CD4-positive, alpha-beta T cell (primary cell): ENCODE results near the gene IRAG1. TPM values are rescaled to one million over a fixed set of nuclear protein-coding genes. Genes with fewer than 3 reads are reported as not detected.

ENCODE experiments used
- ATAC-seq: fragments of 200-7000 bp; cut with Tn5 transposase; one replicate; pipeline ENCODE4 v1.10.0; 2022; ENCODE audit warnings: mild to moderate bottlenecking; ENCODE audit not compliant: poor library complexity
- CTCF ChIA-PET: fragments of 350-600 bp; sonication (Branson Sonifier 250); formaldehyde crosslinking; loops from one replicate; lab custom pipeline; 2021; ENCODE audit warnings: antibody characterized with exemption, inconsistent platforms; lab: Charles Lee
- POLR2A ChIA-PET: fragments of 350-600 bp; sonication (Branson Sonifier 250); formaldehyde crosslinking; loops from one replicate; lab custom pipeline; 2021; ENCODE audit warnings: antibody characterized with exemption, inconsistent platforms; lab: Charles Lee
- DNase-seq, 14 experiments: peaks; one replicate each; pipeline ENCODE4 v3.0.0-alpha.2; 2013 to 2020; ENCODE audit warnings: mixed read lengths in 2 of 14
- H3K27ac ChIP-seq, 2 donors: one replicate each; pipeline versions ENCODE4 v1.5.1 to v1.7.0; 2013; ENCODE audit warnings: low read length in 2 of 2, low read depth in 1 of 2, mild to moderate bottlenecking in 1 of 2
- H3K27me3 ChIP-seq, 2 experiments: 1 replicate in 1 of 2; 2 replicates in 1 of 2; pipeline versions ENCODE4 v1.6.1 to v1.7.0; 2013; ENCODE audit warnings: low read length in 2 of 2, control low read depth in 1 of 2, mild to moderate bottlenecking in 1 of 2, moderate library complexity in 1 of 2; ENCODE audit not compliant: insufficient read depth in 2 of 2, control insufficient read depth in 1 of 2
- H3K36me3 ChIP-seq: one replicate; pipeline ENCODE4 v1.6.1; 2013; ENCODE audit warnings: low read length, control low read depth; ENCODE audit not compliant: insufficient read depth
- H3K4me1 ChIP-seq: one replicate; pipeline ENCODE4 v1.6.1; 2013; ENCODE audit warnings: low read length, control low read depth; ENCODE audit not compliant: insufficient read depth
- H3K4me3 ChIP-seq: one replicate; pipeline ENCODE4 v1.5.1; 2013; ENCODE audit warnings: mild to moderate bottlenecking, low read length, moderate library complexity
- H3K9me3 ChIP-seq, 2 experiments: 1 replicate in 1 of 2; 2 replicates in 1 of 2; pipeline versions ENCODE4 v1.6.1 to v1.7.0; 2013; ENCODE audit warnings: low read length in 2 of 2, mild to moderate bottlenecking in 2 of 2, control low read depth in 1 of 2, moderate library complexity in 1 of 2; ENCODE audit not compliant: control insufficient read depth in 1 of 2, insufficient read depth in 1 of 2
- H3K27ac Mint-ChIP-seq: one replicate; pipeline ENCODE4 v1.8.0; 2020; ENCODE audit warnings: mixed read lengths
- H3K27me3 Mint-ChIP-seq: one replicate; pipeline ENCODE4 v1.8.0; 2021; ENCODE audit warnings: mixed read lengths
- H3K36me3 Mint-ChIP-seq: one replicate; pipeline ENCODE4 v1.8.0; 2021; ENCODE audit warnings: low read depth, mixed read lengths
- H3K4me1 Mint-ChIP-seq: one replicate; pipeline ENCODE4 v1.8.0; 2021; ENCODE audit warnings: low read depth, mixed read lengths
- H3K4me3 Mint-ChIP-seq: one replicate; pipeline ENCODE4 v1.8.0; 2020; ENCODE audit warnings: mild to moderate bottlenecking, mixed read lengths
- H3K9me3 Mint-ChIP-seq: one replicate; pipeline ENCODE4 v1.8.0; 2020; ENCODE audit warnings: mixed read lengths
- CTCF ChIP-seq: fragments of 200-600 bp; IDR thresholded peaks from one replicate; pipeline ENCODE4 v1.8.0; 2022; ENCODE audit warnings: antibody characterized with exemption, mild to moderate bottlenecking
- intact Hi-C, 2 experiments: fragments of 100-400 bp; cut with DNase I in 1 of 2; cut with micrococcal nuclease in 1 of 2; formaldehyde crosslinking; loops; one replicate each; pipeline versions ENCODE4 v1.15.1 to v1.9.0; 2023 to 2025; cut with DNase I, micrococcal nuclease
- total RNA-seq, 174 experiments: library from RNA in 2 of 174; stranded (reverse) in 2 of 174; gene quantifications; one replicate each; pipeline ENCODE4 v1.2.3 and lab custom pipeline; 2021 to 2026

IRAG1 gene
- total RNA-seq, 2 experiments from 2014 or later, result not detected

DNA sequence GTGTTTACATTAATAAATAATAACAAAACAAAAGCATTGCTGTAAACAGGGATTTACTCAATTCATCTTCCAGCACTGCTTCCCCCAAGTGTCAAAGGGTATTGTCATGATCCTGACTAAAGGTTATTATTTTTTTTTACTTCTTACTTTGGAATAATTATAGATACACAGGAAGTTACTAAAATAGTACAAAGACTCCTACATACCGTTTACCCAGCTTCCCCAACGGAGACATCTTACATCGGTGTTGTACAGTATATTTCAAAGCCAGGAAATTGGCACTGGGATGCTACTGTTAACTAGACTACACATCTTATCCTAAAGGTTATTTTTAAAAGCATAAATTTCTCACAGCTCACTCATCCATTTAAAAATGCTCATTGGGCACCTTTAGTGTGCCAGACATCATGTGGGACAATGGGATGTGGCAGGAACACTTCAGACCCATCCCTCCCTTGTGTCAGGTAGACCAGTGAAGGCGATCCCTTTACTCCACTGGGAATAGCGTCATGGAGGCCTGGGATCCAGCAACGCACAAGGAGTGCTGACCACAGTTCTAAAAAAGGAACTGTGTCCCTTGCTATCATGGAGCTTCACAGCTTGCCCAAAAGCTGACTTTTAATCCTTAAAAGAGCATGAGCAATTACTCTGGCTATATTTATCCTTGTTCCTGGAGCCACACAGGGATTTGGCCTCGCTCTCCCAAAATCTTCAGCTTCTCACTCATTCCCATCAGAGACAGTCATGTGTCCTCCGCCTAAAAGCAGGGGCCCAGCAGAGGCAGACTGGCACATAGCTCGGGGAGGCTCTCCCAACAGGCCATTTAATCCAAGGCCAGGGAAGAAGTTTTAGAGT is 3.1 kb upstream of the IRAG1 start:
- Histone ChIP-seq H3K4me3 (no peak overlapping the region), H3K27me3 (no peaks in the 10 kb centered on the region), H3K4me1 (no peaks in the 10 kb centered on the region), H3K27ac (no peak overlapping the region), H3K36me3 (no peaks in the 10 kb centered on the region), H3K9me3 (peaks cover 0 to 5% of the 10 kb centered on the region in 2 experiments)
- Mint-ChIP-seq H3K4me3 (no peak overlapping the region), H3K4me1 (no peaks in the 10 kb centered on the region), H3K9me3 (peaks cover 2% of the 10 kb centered on the region), H3K27ac (no peak overlapping the region), H3K27me3 (peaks cover 8% of the 10 kb centered on the region), H3K36me3 (no peaks in the 10 kb centered on the region)
- TF ChIP-seq CTCF, result no peak
- ATAC-seq (no peak), DNase-seq (no peak)
- intact Hi-C loops, result no loop called here
- CTCF ChIA-PET, result no interaction called here
- POLR2A ChIA-PET, result no interaction called here

- H3K27ac ChIP-seq, result no peak overlapping the region
- no peaks in the 10 kb centered on the region for H3K36me3 ChIP-seq
- intact Hi-C loops, result no loop called here
- Mint-ChIP-seq H3K36me3 (no peaks in the 10 kb centered on the region), H3K4me1 (no peaks in the 10 kb centered on the region), H3K9me3 (peaks cover 2% of the 10 kb centered on the region), H3K27ac (no peak overlapping the region), H3K27me3 (peaks cover 6% of the 10 kb centered on the region), H3K4me3 (no peak overlapping the region)
- H3K4me1 ChIP-seq, result no peaks in the 10 kb centered on the region
- no peak for DNase-seq
- POLR2A ChIA-PET, result no interaction called here
- no peak for TF ChIP-seq CTCF
- CTCF ChIA-PET, result no interaction called here
- no peak overlapping the region for H3K4me3 ChIP-seq
- H3K27me3 ChIP-seq, result no peaks in the 10 kb centered on the region
- ATAC-seq, result no peak
- peaks cover 0 to 5% of the 10 kb centered on the region in 2 experiments for H3K9me3 ChIP-seq
Measured at GRCh38 chr11:10695833-10696232, 2.3 kb upstream of the IRAG1 start.

- ChIA-PET CTCF (no interaction called here), POLR2A (no interaction called here)
Measured at GRCh38 chr11:10694486-10695239, 1.1 kb upstream of the IRAG1 start.

More at GRCh38 chr11:10694486-10695239, 1.1 kb upstream of the IRAG1 start:
- no peak overlapping the region for H3K27ac ChIP-seq
- Mint-ChIP-seq H3K4me3 (no peak overlapping the region), H3K27me3 (peaks cover 4% of the 10 kb centered on the region), H3K9me3 (peaks cover 2% of the 10 kb centered on the region), H3K36me3 (no peaks in the 10 kb centered on the region), H3K27ac (no peak overlapping the region), H3K4me1 (no peaks in the 10 kb centered on the region)
- H3K36me3 ChIP-seq, result no peaks in the 10 kb centered on the region
- H3K27me3 ChIP-seq, result no peaks in the 10 kb centered on the region
- intact Hi-C loops, result no loop called here
- no peaks in the 10 kb centered on the region for H3K4me1 ChIP-seq
- no peak for DNase-seq
- no peak for ATAC-seq
- H3K9me3 ChIP-seq, result peaks cover 0 to 5% of the 10 kb centered on the region in 2 experiments
- TF ChIP-seq CTCF, result no peak
- H3K4me3 ChIP-seq, result no peak overlapping the region
